GM19455 (cell line): Measurements from ENCODE around the gene IL24.

Source experiments
- ATAC-seq: cut with Tn5 transposase; IDR thresholded peaks from one replicate; pipeline ENCODE4 v1.9.1; 2021; ENCODE audit not compliant: unreplicated experiment

The IL24 gene

DNA sequence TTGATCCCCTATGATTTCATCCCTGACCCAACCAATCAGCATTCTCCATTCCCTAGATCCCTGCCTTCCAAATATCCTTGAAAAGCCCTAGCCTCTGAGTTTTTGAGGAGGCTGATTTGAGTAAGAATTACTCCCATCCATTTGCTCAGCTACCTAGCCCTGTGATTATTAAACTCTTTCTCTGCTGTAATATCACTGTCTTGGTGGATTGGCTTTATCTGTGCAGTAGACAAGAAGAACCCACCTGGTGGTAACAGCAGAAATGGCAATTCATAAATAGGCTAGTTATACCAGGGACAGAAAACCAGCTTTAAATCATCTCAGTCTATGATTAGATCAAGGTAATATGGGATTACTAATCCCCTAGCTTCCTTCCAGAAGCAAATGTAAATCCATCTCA is 18.8 kb upstream of the IL24 start:
- ATAC-seq: no peak

- no peak for ATAC-seq
These were observed 16.9 kb upstream of the IL24 start for GRCh38 chr1:206880314-206880713.

DNA sequence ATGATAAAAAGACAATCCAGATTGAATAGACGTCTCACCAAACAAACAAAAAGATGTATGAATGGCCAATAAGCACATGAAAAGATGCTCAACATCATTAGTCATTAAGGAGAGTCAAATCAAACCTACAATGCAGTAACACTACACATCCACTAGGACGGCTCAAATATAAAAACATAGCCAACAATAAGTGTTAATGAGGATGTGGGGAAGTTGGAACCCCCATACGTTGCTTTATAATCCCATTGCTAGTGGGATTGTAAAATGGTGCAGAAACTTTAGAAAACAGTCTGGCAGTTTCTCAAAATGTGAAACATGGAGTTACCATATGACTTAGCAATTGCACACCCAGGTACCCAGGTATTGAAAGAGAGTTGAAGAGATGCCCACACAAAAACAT is 14.7 kb upstream of the IL24 start:
- ATAC-seq: no peak

GRCh38 chr1:206883160-206883559 is 14.1 kb upstream of the IL24 start:
- ATAC-seq: no peak

DNA sequence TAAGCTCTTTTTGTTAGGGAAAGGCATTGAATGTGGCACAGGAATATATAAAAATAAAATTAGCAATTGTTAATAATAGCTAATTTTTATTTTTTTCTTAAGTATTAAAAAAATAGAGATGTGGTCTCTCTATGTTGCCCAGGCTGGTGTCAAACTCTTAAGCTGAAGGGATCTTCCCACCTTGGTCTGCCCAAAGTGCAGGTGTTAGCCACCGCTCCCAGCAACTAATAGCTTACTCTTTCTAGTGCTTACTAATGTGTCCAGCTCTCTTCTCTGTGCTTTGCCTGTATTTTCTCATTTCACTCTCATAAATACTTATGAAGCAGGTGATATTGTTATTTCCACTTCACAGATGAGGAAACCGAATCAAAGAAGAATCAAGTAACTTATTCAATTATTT is 13.4 kb upstream of the IL24 start:
- ATAC-seq: no peak

GRCh38 chr1:206885341-206886060 is 11.7 kb upstream of the IL24 start:
- ATAC-seq: no peak

DNA sequence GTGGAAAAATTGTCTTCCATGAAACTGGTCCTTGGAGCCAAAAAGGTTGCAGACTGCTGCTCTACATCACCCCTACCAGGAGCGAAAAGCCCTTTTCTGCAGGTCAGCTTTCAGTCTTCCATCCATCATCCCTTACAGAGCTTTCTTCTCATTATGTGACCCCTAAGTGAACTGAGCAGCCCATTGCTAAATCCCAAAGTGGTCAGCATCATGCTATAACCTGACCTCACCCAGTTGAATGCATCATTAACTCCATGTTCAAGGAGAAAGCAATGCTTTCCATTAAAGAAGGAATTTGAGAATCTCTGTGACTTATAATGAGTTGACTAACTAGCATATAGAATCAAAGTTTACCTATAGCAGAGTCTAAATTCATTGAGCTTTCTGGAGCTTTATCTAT is 10.4 kb upstream of the IL24 start:
- ATAC-seq: no peak

DNA sequence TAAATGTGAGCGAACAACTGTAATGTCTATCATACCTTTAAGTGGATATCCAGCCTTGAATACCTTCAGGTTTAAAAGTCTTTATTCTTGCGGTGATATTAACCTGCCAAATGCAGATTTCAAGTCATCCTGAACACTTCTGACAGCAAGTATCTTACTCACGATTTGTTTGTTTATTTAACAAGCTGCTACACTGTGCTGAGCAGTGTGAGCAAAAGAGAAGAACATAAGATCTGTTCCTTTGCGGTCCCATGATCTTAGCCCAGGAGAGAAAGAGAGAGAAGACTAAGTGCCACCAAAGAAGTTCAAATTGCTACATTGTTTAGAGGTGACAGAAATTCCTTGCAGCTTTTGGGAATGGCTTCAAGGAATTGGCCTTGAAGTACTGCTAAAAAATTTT is 9.5 kb upstream of the IL24 start:
- ATAC-seq: no peak

GRCh38 chr1:206890125-206891060 is 6.8 kb upstream of the IL24 start:
- no peak for ATAC-seq

DNA sequence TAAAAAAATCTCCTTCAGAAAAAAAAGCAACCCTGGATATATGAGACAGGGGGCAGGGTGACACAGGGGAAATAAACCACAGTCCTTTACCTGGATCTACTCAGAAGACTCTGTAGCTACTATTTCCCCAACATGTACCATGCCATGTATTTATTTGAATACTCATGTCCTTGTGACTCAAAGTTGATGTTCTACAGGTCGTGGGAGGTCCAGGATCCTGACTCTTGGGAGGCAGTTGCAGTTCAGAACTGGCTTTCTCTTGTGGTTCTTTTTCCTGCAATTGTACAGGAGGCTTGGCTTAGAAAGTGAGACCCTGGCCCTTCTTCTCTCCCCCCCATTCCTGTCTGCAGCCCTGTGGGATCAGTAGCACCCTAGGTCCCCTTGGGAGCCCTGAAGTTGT is 5.8 kb upstream of the IL24 start:
- ATAC-seq: no peak

DNA sequence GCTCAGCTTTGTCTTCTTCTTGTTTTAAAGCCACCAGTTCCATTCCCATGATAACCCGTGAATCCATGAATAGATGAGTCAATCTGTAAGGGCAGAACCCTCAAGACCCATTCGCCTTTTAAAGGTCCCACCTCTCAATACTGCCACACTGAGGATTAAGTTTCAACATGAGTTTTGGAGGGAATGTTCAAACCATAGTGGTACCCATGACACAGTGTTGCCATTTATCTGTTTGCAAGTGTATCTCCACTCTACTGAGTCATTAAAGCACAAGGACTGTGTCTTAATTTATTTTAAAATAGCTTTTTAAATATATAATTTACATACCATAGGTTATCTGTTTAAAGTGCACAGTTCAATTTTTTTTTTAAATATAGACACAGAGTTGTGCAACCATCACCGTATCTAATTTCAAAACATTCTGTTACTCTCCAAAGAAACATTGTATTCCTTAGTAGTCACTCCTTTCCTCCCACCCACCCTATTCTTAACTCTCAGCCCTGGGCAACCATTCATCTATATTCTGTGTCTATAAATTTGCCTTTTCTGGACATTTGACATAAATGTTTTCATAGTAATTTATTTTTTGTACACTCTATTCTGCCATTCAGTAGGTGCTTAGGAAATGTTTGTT is 4.8 kb upstream of the IL24 start:
- ATAC-seq: no peak

- ATAC-seq: no peak
These were observed 3.9 kb upstream of the IL24 start for GRCh38 chr1:206893380-206893779.

- ATAC-seq: no peak
These were observed 1.9 kb upstream of the IL24 start for GRCh38 chr1:206895325-206895724.

GRCh38 chr1:206895837-206896242 is 1.4 kb upstream of the IL24 start:
- ATAC-seq: no peak

DNA sequence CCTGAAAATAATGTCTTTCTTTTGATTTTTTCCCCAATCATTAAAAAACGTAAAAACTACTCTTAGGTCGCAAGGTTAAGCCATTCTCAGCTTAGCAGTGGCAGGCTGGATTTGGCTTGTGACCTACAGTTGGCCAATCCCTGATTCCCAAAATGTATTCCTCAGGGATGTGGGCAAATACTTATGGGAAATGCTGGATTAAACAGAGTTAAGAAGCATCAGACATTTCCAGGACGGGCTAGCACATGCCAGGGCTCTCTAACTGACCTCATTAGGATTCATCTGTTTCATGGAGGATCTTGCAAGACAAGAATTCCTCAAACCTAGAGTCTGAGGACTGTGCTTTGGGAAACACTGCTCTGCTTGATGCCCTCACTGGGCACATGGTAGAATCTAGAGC is 982 bp upstream of the IL24 start:
- ATAC-seq: no peak

GRCh38 chr1:206898089-206898914 is 1.1 kb downstream of the IL24 start:
- no peak for ATAC-seq

- no peak for ATAC-seq
These were observed 1.7 kb downstream of the IL24 start for GRCh38 chr1:206898915-206899431.

GRCh38 chr1:206899717-206900116 is 2.5 kb downstream of the IL24 start:
- ATAC-seq: no peak

DNA sequence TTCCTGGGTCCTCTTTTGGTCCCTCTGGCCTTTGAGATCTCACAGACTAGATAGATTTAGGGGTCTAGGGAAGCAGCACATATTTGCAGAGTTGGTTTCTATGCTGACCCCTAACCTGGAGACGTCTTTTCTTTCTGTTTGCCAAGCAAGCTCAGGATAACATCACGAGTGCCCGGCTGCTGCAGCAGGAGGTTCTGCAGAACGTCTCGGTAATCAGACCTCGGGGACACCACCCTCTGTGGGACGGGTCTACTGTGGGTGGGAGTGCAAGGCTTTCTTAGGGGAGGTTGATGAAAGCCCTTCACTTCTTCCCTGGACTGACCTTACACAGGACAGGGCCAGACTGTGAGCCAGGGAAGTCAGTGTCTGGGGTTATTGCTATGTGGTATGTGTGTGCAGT is 2.9 kb downstream of the IL24 start:
- ATAC-seq: no peak

GRCh38 chr1:206901944-206902343 is 4.7 kb downstream of the IL24 start:
- no peak for ATAC-seq

- ATAC-seq: no peak
These were observed 5.5 kb downstream of the IL24 start for GRCh38 chr1:206902702-206903101.
